ENCODE data around the gene ZNF718. TPM values are rescaled to one million over a fixed set of nuclear protein-coding genes. Genes with fewer than 3 reads are reported as not detected.
"Not testable (repeated sequence)": the region's sequence is repeated elsewhere in the genome, so short reads cannot be mapped to it uniquely, and the experiment has no call there.

The ZNF718 gene
- total RNA-seq, result 1.6 TPM

GRCh38 chr4:124275-125081, at the start of gene ZNF718:
ZNF718 (plus strand) TSS chr4:124501; CDS start chr4:124671, 170 bp downstream.
- peak; percentile 96 for DNase-seq (ENCODE audit: low spot score)
- peak; percentile 96 for ATAC-seq

GRCh38 chr4:85951-86350, 38.4 kb upstream of the ZNF718 start:
- no peak for DNase-seq (ENCODE audit: low spot score)

GRCh38 chr4:86559-87324, 37.6 kb upstream of the ZNF718 start:
- ATAC-seq; DNase-seq (ENCODE audit: low spot score): not testable (repeated sequence)

More at GRCh38 chr4:85951-86350, 38.4 kb upstream of the ZNF718 start:
- ATAC-seq, result no peak

GRCh38 chr4:98386-98785, 25.9 kb upstream of the ZNF718 start:
- no peak for DNase-seq (ENCODE audit: low spot score)
- ATAC-seq, result no peak

GRCh38 chr4:99863-100262, 24.4 kb upstream of the ZNF718 start:
- DNase-seq (ENCODE audit: low spot score), result no peak
- no peak for ATAC-seq

- ATAC-seq, result no peak
- DNase-seq (ENCODE audit: low spot score), result no peak
Measured at GRCh38 chr4:107083-107443, 17.2 kb upstream of the ZNF718 start.

- ATAC-seq (no peak), DNase-seq (ENCODE audit: low spot score) (no peak)
Measured at GRCh38 chr4:107444-108429, 16.6 kb upstream of the ZNF718 start.

GRCh38 chr4:112771-113170, 11.5 kb upstream of the ZNF718 start:
- ATAC-seq, result no peak

GRCh38 chr4:113732-114131, 10.6 kb upstream of the ZNF718 start:
- no peak for ATAC-seq
- no peak for DNase-seq (ENCODE audit: low spot score)

More at GRCh38 chr4:112771-113170, 11.5 kb upstream of the ZNF718 start:
- DNase-seq (ENCODE audit: low spot score), result no peak

GRCh38 chr4:114149-114548, 10.2 kb upstream of the ZNF718 start:
- ATAC-seq (no peak), DNase-seq (ENCODE audit: low spot score) (no peak)

GRCh38 chr4:116499-116898, 7.8 kb upstream of the ZNF718 start:
- DNase-seq (ENCODE audit: low spot score), result no peak
- ATAC-seq, result no peak

- DNase-seq (ENCODE audit: low spot score) (no peak), ATAC-seq (no peak)
Measured at GRCh38 chr4:120616-121015, 3.7 kb upstream of the ZNF718 start.

- DNase-seq (ENCODE audit: low spot score) (no peak), ATAC-seq (no peak)
Measured at GRCh38 chr4:121408-122084, 2.8 kb upstream of the ZNF718 start.

GRCh38 chr4:123922-124274, 403 bp upstream of the ZNF718 start:
- not testable (repeated sequence) for ATAC-seq; DNase-seq (ENCODE audit: low spot score)

GRCh38 chr4:125091-125771, 930 bp downstream of the ZNF718 start:
- DNase-seq (ENCODE audit: low spot score) (peak; percentile 54), ATAC-seq (peak; percentile 38)

- ATAC-seq (no peak), DNase-seq (ENCODE audit: low spot score) (no peak)
Measured at GRCh38 chr4:125833-126232, 1.5 kb downstream of the ZNF718 start.

GRCh38 chr4:132483-132882, 8.2 kb downstream of the ZNF718 start:
- DNase-seq (ENCODE audit: low spot score), result no peak
- ATAC-seq, result no peak

GRCh38 chr4:138935-139334, 14.6 kb downstream of the ZNF718 start:
- DNase-seq (ENCODE audit: low spot score) (no peak), ATAC-seq (no peak)

- DNase-seq (ENCODE audit: low spot score), result no peak
- no peak for ATAC-seq
Measured at GRCh38 chr4:139691-140090, 15.4 kb downstream of the ZNF718 start.

- DNase-seq (ENCODE audit: low spot score) (no peak), ATAC-seq (no peak)
Measured at GRCh38 chr4:146621-147020, 22.3 kb downstream of the ZNF718 start.

Measured in left lobe of liver (tissue), 2 donors.